HCT116 (cell line): Measurements from ENCODE around the gene HEG1.

ENCODE experiments used
- MAX ChIP-seq: IDR thresholded peaks from 2 replicates; pipeline ENCODE4 v1.6.1; 2012
- POLR2A ChIP-seq: IDR thresholded peaks from 2 replicates; pipeline ENCODE4 v1.7.0; 2011; ENCODE audit warnings: borderline replicate concordance; ENCODE audit not compliant: insufficient read depth, insufficient read length; ENCODE audit errors: extremely low read depth
- TF ChIP-seq, protein P1 (sequence below): IDR thresholded peaks from 2 replicates; pipeline ENCODE4 v1.6.1; 2011; ENCODE audit warnings: mild to moderate bottlenecking, low read length, moderate library complexity; ENCODE audit not compliant: insufficient replicate concordance; ENCODE audit errors: extremely low read depth
- TF ChIP-seq, protein P2 (sequence below), 3 experiments: fragments of 200-600 bp in 1 of 3; sonication (generic) in 1 of 3; IDR thresholded peaks in 2 of 3; conservative IDR thresholded peaks in 1 of 3; 2 replicates each; pipeline ENCODE4 v1.5.1; 2012 to 2017; ENCODE audit warnings: low read depth in 2 of 3, low read length in 2 of 3, antibody characterized with exemption in 1 of 3, borderline replicate concordance in 1 of 3, control low read depth in 1 of 3, mild to moderate bottlenecking in 1 of 3, mixed read lengths in 1 of 3, mixed run types in 1 of 3, moderate library complexity in 1 of 3; ENCODE audit not compliant: insufficient read depth in 1 of 3

- TF ChIP-seq POLR2A (no peak), MAX (no peak)
- TF ChIP-seq, protein P1, sequence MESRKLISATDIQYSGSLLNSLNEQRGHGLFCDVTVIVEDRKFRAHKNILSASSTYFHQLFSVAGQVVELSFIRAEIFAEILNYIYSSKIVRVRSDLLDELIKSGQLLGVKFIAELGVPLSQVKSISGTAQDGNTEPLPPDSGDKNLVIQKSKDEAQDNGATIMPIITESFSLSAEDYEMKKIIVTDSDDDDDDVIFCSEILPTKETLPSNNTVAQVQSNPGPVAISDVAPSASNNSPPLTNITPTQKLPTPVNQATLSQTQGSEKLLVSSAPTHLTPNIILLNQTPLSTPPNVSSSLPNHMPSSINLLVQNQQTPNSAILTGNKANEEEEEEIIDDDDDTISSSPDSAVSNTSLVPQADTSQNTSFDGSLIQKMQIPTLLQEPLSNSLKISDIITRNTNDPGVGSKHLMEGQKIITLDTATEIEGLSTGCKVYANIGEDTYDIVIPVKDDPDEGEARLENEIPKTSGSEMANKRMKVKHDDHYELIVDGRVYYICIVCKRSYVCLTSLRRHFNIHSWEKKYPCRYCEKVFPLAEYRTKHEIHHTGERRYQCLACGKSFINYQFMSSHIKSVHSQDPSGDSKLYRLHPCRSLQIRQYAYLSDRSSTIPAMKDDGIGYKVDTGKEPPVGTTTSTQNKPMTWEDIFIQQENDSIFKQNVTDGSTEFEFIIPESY: no peak
- TF ChIP-seq, protein P2, sequence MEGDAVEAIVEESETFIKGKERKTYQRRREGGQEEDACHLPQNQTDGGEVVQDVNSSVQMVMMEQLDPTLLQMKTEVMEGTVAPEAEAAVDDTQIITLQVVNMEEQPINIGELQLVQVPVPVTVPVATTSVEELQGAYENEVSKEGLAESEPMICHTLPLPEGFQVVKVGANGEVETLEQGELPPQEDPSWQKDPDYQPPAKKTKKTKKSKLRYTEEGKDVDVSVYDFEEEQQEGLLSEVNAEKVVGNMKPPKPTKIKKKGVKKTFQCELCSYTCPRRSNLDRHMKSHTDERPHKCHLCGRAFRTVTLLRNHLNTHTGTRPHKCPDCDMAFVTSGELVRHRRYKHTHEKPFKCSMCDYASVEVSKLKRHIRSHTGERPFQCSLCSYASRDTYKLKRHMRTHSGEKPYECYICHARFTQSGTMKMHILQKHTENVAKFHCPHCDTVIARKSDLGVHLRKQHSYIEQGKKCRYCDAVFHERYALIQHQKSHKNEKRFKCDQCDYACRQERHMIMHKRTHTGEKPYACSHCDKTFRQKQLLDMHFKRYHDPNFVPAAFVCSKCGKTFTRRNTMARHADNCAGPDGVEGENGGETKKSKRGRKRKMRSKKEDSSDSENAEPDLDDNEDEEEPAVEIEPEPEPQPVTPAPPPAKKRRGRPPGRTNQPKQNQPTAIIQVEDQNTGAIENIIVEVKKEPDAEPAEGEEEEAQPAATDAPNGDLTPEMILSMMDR (IDR thresholded peaks at IDR 0.05 in 2 of 3, conservative IDR thresholded peaks at IDR 0.05 in 1 of 3; ENCODE audit: borderline replicate concordance in 1 of 3, insufficient read depth in 1 of 3, low read depth in 2 of 3, low read length in 2 of 3): no peak
Observed at GRCh38 chr3:124978627-124979026, 77.2 kb downstream of the HEG1 start.
